Lower lobe of right lung (tissue), 2 donors: ENCODE results near the gene C1QTNF5. TPM values are rescaled to one million over a fixed set of nuclear protein-coding genes. Genes with fewer than 3 reads are reported as not detected.

Source experiments
- ATAC-seq, 2 donors: fragments of 200-7000 bp; cut with Tn5 transposase; one replicate each; pipeline ENCODE4 v1.9.1; 2020 to 2022; ENCODE audit warnings: mild to moderate bottlenecking in 2 of 2, moderate library complexity in 2 of 2
- DNase-seq: peaks from one replicate; pipeline ENCODE4 v3.0.0-alpha.2; 2020
- H3K27ac ChIP-seq: fragments of 200-600 bp; one replicate; pipeline ENCODE4 v1.8.0; 2022
- H3K27me3 ChIP-seq: fragments of 200-600 bp; one replicate; pipeline ENCODE4 v1.8.0; 2022; ENCODE audit warnings: low read depth
- H3K36me3 ChIP-seq: fragments of 200-600 bp; one replicate; pipeline ENCODE4 v1.8.0; 2022; ENCODE audit warnings: mild to moderate bottlenecking
- H3K4me1 ChIP-seq: fragments of 200-600 bp; one replicate; pipeline ENCODE4 v1.8.0; 2022
- H3K4me3 ChIP-seq: fragments of 200-600 bp; one replicate; pipeline ENCODE4 v1.8.0; 2022; ENCODE audit warnings: mild to moderate bottlenecking
- H3K9me3 ChIP-seq: fragments of 200-600 bp; one replicate; pipeline ENCODE4 v1.8.0; 2022
- intact Hi-C: fragments of 100-400 bp; cut with DNase I; formaldehyde crosslinking; loops from one replicate; pipeline ENCODE4 v1.11.0; 2022
- total RNA-seq: library from RNA; stranded (reverse); fragmentation: NEBNext Ultra II Directional; extraction: Animal tissue kit (Norgen Biotek cat#: 25700); gene quantifications from one replicate; pipeline ENCODE4 v1.2.1, GENCODE V29; 2021
- TF ChIP-seq, protein P1 (sequence below): fragments of 200-600 bp; IDR thresholded peaks from one replicate; pipeline ENCODE4 v1.8.0; 2022; ENCODE audit warnings: antibody characterized with exemption, mild to moderate bottlenecking
- donor health status: DM: no; HTN: yes; CAD: no; lungs with severe emphysema.

Gene C1QTNF5
- total RNA-seq, 1 donor from 2014 or later, result 28.2 TPM

DNA sequence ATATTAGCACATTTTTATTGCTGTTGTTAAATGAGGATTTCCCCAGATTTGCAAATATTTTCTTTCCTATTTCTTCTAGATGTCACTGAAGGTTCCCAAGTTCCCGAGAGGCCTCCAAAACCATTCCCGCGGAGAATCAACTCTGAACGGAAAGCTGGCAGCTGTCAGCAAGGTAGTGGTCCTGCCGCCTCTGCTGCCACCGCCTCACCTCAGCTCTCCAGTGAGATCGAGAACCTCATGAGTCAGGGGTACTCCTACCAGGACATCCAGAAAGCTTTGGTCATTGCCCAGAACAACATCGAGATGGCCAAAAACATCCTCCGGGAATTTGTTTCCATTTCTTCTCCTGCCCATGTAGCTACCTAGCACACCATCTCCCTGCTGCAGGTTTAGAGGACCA is 41.3 kb downstream of the C1QTNF5 start:
- intact Hi-C loops, result no loop called here
- no peaks in the 10 kb centered on the region for H3K4me1 ChIP-seq
- no peaks in the 10 kb centered on the region for H3K27me3 ChIP-seq
- DNase-seq (no peak), ATAC-seq (no peak)
- TF ChIP-seq, protein P1, sequence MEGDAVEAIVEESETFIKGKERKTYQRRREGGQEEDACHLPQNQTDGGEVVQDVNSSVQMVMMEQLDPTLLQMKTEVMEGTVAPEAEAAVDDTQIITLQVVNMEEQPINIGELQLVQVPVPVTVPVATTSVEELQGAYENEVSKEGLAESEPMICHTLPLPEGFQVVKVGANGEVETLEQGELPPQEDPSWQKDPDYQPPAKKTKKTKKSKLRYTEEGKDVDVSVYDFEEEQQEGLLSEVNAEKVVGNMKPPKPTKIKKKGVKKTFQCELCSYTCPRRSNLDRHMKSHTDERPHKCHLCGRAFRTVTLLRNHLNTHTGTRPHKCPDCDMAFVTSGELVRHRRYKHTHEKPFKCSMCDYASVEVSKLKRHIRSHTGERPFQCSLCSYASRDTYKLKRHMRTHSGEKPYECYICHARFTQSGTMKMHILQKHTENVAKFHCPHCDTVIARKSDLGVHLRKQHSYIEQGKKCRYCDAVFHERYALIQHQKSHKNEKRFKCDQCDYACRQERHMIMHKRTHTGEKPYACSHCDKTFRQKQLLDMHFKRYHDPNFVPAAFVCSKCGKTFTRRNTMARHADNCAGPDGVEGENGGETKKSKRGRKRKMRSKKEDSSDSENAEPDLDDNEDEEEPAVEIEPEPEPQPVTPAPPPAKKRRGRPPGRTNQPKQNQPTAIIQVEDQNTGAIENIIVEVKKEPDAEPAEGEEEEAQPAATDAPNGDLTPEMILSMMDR, result no peak
- H3K9me3 ChIP-seq, result no peaks in the 10 kb centered on the region
- H3K4me3 ChIP-seq, result no peak overlapping the region
- H3K36me3 ChIP-seq, result peaks cover 76% of the 10 kb centered on the region
- no peak overlapping the region for H3K27ac ChIP-seq

DNA sequence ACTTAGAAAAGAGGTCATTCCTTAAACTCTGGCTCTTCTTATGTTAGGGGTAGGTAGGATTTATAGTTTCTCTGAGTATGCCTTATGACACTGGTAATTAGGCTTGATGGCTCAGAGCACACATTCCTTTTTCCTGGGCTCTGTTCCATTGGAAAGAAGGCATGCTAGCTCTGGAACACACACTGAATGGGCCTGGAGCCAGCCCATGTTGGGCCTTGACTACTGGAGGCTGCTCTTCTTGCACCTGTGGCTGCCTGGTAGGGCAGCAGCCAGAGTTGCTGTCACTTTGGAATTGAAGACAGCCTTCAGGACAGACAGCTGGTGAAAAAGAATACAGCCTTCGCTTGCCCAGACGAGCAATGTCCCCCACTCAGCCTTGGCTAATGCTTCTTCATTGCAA is 42.0 kb downstream of the C1QTNF5 start:
- Histone ChIP-seq H3K27ac (no peak overlapping the region), H3K9me3 (no peaks in the 10 kb centered on the region), H3K4me3 (no peak overlapping the region), H3K27me3 (no peaks in the 10 kb centered on the region), H3K4me1 (no peaks in the 10 kb centered on the region), H3K36me3 (peaks cover 75% of the 10 kb centered on the region)
- DNase-seq (no peak), ATAC-seq (no peak)
- TF ChIP-seq, protein P1, result no peak
- intact Hi-C loops, result no loop called here

DNA sequence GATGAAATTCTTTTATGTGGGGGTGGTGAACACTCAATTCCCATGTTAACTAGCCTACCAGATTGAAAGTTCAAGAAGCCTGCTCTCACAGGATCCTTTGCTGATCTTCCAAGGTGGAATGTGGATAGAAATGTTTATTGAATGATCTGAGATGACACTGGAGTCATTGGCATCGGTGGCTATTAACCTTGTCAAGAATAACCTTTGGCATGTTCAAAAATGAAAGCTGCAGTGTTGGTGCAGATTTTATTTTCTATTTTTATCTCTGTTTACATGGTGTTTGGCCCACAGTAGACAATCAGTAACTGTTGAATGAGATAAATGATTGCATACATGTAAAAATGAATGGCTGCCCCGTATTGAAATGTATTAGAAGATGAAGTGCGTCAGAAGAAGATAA is 42.7 kb downstream of the C1QTNF5 start:
- H3K36me3 ChIP-seq, result peaks cover 75% of the 10 kb centered on the region
- no peak overlapping the region for H3K4me3 ChIP-seq
- ATAC-seq (no peak), DNase-seq (no peak)
- no peaks in the 10 kb centered on the region for H3K9me3 ChIP-seq
- no peaks in the 10 kb centered on the region for H3K27me3 ChIP-seq
- TF ChIP-seq, protein P1, result no peak
- H3K27ac ChIP-seq, result no peak overlapping the region
- H3K4me1 ChIP-seq, result no peaks in the 10 kb centered on the region
- intact Hi-C loops, result no loop called here

DNA sequence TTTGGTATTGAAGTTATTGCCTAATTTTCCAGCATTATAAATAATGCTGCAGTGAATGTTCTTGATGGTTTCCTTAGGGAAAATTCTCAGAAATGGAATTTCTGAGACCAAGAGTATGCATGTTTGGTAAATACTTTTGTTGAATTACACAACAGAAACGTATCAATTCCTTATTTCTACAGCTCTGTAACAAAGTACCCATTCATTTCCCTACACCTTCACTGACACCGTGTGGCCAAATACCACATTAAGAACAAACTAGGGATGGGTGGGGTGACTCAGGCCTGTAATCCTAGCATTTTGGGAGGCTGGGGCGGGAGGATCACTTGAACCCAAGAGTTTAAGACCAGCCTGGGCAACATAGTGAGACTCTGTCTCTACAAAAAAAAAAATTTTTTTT is 45.5 kb downstream of the C1QTNF5 start:
- DNase-seq (no peak), ATAC-seq (no peak)
- H3K4me3 ChIP-seq, result no peak overlapping the region
- no peak overlapping the region for H3K27ac ChIP-seq
- TF ChIP-seq, protein P1, result no peak
- no peaks in the 10 kb centered on the region for H3K27me3 ChIP-seq
- H3K36me3 ChIP-seq, result peaks cover 61% of the 10 kb centered on the region
- H3K9me3 ChIP-seq, result peaks cover 10% of the 10 kb centered on the region
- no peaks in the 10 kb centered on the region for H3K4me1 ChIP-seq
- intact Hi-C loops, result no loop called here

DNA sequence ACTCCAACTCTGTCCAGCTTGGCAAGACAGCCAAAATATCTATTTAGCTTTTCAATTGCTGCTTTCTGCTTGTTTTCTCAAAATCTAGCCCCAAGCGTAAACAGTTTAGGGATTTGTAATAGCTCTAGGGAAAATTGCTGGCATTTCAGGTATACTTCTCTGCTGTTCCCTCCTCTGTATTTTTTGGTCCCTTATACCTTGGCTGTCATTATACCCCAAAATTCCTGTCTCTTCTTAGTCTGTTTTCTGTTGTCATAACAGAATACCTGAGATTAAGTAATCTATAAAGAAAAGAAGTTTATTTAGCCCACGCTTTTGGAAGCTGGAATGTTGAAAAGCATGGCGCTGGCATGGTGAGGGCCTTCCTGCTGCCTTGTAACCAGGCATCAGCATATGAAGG is 47.2 kb downstream of the C1QTNF5 start:
- ATAC-seq (no peak), DNase-seq (no peak)
- H3K4me3 ChIP-seq, result no peak overlapping the region
- no peaks in the 10 kb centered on the region for H3K4me1 ChIP-seq
- H3K27ac ChIP-seq, result no peak overlapping the region
- TF ChIP-seq, protein P1, result no peak
- intact Hi-C loops, result no loop called here
- H3K36me3 ChIP-seq, result peaks cover 55% of the 10 kb centered on the region
- H3K9me3 ChIP-seq, result peaks cover 10% of the 10 kb centered on the region
- no peaks in the 10 kb centered on the region for H3K27me3 ChIP-seq

DNA sequence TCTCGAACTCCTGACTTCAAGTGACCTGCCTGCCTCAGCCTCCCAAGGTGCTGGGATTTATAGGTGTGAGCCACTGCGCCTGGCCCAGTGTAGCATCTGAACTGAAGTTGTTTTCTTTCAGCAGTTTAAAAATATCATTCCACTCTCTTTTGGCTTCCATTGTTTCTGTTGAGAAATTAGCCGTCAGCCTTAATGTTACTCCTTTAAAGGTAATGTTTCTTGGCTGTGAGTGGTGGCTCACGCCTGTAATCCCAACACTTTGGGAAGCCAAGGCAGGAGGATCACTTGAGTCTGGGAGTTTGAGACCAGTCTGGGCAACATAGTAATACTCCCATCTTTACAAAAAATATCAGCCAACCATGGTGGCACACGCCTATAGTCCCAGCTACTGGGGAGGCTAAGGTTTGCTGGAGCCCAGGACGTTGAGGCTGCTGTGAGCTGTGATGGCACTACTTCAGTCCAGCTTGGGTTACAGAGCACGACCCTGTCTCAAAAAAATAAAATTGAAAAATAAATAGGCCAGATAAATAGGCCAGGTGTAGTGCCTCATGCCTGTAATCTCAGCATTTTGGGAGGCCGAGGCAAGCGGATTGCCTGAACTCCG is 49.7 kb downstream of the C1QTNF5 start:
- Histone ChIP-seq H3K4me3 (no peak overlapping the region), H3K27ac (no peak overlapping the region), H3K27me3 (no peaks in the 10 kb centered on the region), H3K9me3 (peaks cover 10% of the 10 kb centered on the region), H3K36me3 (peaks cover 61% of the 10 kb centered on the region), H3K4me1 (no peaks in the 10 kb centered on the region)
- intact Hi-C loops, result no loop called here
- DNase-seq (no peak), ATAC-seq (no peak)
- TF ChIP-seq, protein P1, result no peak
